H1 (cell line): ENCODE measurements around the gene ARHGAP10. TPM values are rescaled to one million over a fixed set of nuclear protein-coding genes. Genes with fewer than 3 reads are reported as not detected.

ENCODE experiments used
- ASH2L ChIP-seq: fragments of 200-600, 300-600 bp; sonication (generic); IDR thresholded peaks from one replicate; pipeline ENCODE4 v1.7.1; 2017; ENCODE audit warnings: low read length
- CTBP2 ChIP-seq: IDR thresholded peaks from 2 replicates; pipeline ENCODE4 v1.7.0; 2011; ENCODE audit warnings: borderline replicate concordance, mild to moderate bottlenecking, moderate library complexity, mixed read lengths, low read length; ENCODE audit not compliant: insufficient read depth, insufficient read length
- EGR1 ChIP-seq: IDR thresholded peaks from 2 replicates; pipeline ENCODE4 v1.6.1; 2011; ENCODE audit warnings: low read depth, low read length, borderline replicate concordance
- EZH2 ChIP-seq: fragments of 200-600 bp; sonication (generic); IDR thresholded peaks from 2 replicates; pipeline ENCODE4 v1.7.1; 2012; ENCODE audit warnings: low read depth, mild to moderate bottlenecking, moderate library complexity, low read length, inconsistent platforms; ENCODE audit not compliant: severe bottlenecking
- JUND ChIP-seq: IDR thresholded peaks from 2 replicates; pipeline ENCODE4 v1.6.1; 2011; ENCODE audit warnings: mild to moderate bottlenecking, improper control_type of control experiment, low read length
- KDM1A ChIP-seq: fragments of 200-600, 300-600 bp; sonication (generic); IDR thresholded peaks from 2 replicates; pipeline ENCODE4 v1.7.1; 2016; ENCODE audit warnings: mild to moderate bottlenecking, low read length, borderline replicate concordance
- KDM4A ChIP-seq: IDR thresholded peaks from one replicate; pipeline ENCODE4 v1.7.1; 2012; ENCODE audit warnings: low read depth, mild to moderate bottlenecking, moderate library complexity, low read length, inconsistent platforms; ENCODE audit not compliant: severe bottlenecking
- RBBP5 ChIP-seq: IDR thresholded peaks from 2 replicates; pipeline ENCODE4 v1.7.1; 2012; ENCODE audit warnings: low read depth, mild to moderate bottlenecking, inconsistent platforms, low read length, moderate library complexity, borderline replicate concordance
- TAF1 ChIP-seq: IDR thresholded peaks from 2 replicates; pipeline ENCODE4 v1.6.1; 2011; ENCODE audit warnings: mild to moderate bottlenecking, low read depth, low read length
- ZNF274 ChIP-seq: IDR thresholded peaks from 2 replicates; pipeline ENCODE4 v1.7.0; 2012; ENCODE audit warnings: low read length, borderline replicate concordance; ENCODE audit errors: extremely low read depth
- polyA plus RNA-seq, 7 experiments: library from polyadenylated mRNA; depleted of rRNA in 3 of 7; stranded (reverse) in 5 of 7; unstranded in 2 of 7; fragments of >200 nt in 5 of 7; fragments of 200-250 nt in 2 of 7; gene quantifications; 1 replicate in 5 of 7; 2 replicates in 1 of 7; 4 replicates in 1 of 7; pipeline versions ENCODE4 v1.2.1 to v1.2.3, GENCODE V29; 2011 to 2013; ENCODE audit warnings: missing spikeins in 2 of 7, mixed read lengths in 2 of 7
- total RNA-seq: library from RNA; stranded (reverse); fragmentation: NEBNext Ultra II Directional; extraction: Animal tissue kit (Norgen Biotek cat#: 25700); gene quantifications from 2 replicates; pipeline ENCODE4 v1.2.1, GENCODE V29; 2021

ARHGAP10 gene
- total and polyA plus RNA-seq, 2 of the 8 experiments (the other 6 are each of a cell fraction or from before 2014, with no cell fraction given), result 3.7 to 6.1 TPM

GRCh38 chr4:147731580-147732517, at the start of gene ARHGAP10 (continued):
- peak; percentile 95 for TF ChIP-seq RBBP5
- 0 out of 2 replicates have a peak, but pooled peaks have one; percentile 39 for TF ChIP-seq TAF1
- TF ChIP-seq ASH2L, result peak; percentile 67
- no peak for TF ChIP-seq ZNF274
- TF ChIP-seq CTBP2, result no peak
- TF ChIP-seq KDM4A, result peak; percentile 70
- TF ChIP-seq KDM1A, result no peak
- peak; percentile 45; the same call in 1 of the 2 replicates for TF ChIP-seq JUND
- 0 out of 2 replicates have a peak, but pooled peaks have one; percentile 16 for TF ChIP-seq EGR1
- peak; percentile 38 for TF ChIP-seq EZH2
